Tibial nerve (tissue), 4 donors: ENCODE results near the gene DNASE1L1. TPM values are rescaled to one million over a fixed set of nuclear protein-coding genes. Genes with fewer than 3 reads are reported as not detected.

Experiments used
- DNase-seq, 2 donors: peaks; one replicate each; pipeline ENCODE4 v3.0.0-alpha.2; 2019; ENCODE audit warnings: low spot score in 2 of 2
- H3K27ac ChIP-seq, 4 donors: fragments of 200-600 bp; sonication (generic) in 3 of 4; one replicate each; pipeline ENCODE4 v1.5.1; 2017 to 2019; ENCODE audit warnings: mild to moderate bottlenecking in 1 of 4
- H3K27me3 ChIP-seq, 2 donors: fragments of 200-600 bp; sonication (generic) in 1 of 2; one replicate each; pipeline versions ENCODE4 v1.5.1 to v1.6.0; 2017 to 2019
- H3K36me3 ChIP-seq, 3 donors: fragments of 200-600 bp; sonication (generic); one replicate each; pipeline ENCODE4 v1.5.1; 2018 to 2019
- H3K4me1 ChIP-seq, 4 donors: fragments of 200-600 bp; sonication (generic) in 3 of 4; one replicate each; pipeline ENCODE4 v1.5.1; 2017 to 2019
- H3K4me3 ChIP-seq, 4 donors: fragments of 200-600 bp; sonication (generic) in 3 of 4; one replicate each; pipeline ENCODE4 v1.5.1; 2017 to 2019; ENCODE audit warnings: mild to moderate bottlenecking in 1 of 4, moderate library complexity in 1 of 4
- H3K9me3 ChIP-seq, 4 donors: fragments of 200-600 bp; sonication (generic) in 3 of 4; one replicate each; pipeline ENCODE4 v1.5.1; 2017 to 2019
- CTCF ChIP-seq, 5 experiments: fragments of 200-600 bp in 3 of 5; fragments of 450-650 bp in 2 of 5; sonication (generic) in 3 of 5; IDR thresholded peaks; one replicate each; pipeline ENCODE4 v1.5.1; 2016 to 2019; ENCODE audit warnings: antibody characterized with exemption in 5 of 5, mild to moderate bottlenecking in 3 of 5, moderate library complexity in 2 of 5
- EP300 ChIP-seq, 2 donors: sonication (generic); formaldehyde crosslinking; IDR thresholded peaks; one replicate each; pipeline ENCODE4 v1.6.1; 2017; ENCODE audit warnings: antibody characterized with exemption in 2 of 2, mild to moderate bottlenecking in 1 of 2
- POLR2A ChIP-seq, 2 donors: fragments of 450-650 bp; IDR thresholded peaks; one replicate each; pipeline ENCODE4 v1.6.1; 2017; ENCODE audit warnings: antibody characterized with exemption in 2 of 2, mild to moderate bottlenecking in 2 of 2, moderate library complexity in 2 of 2
- WGBS, 2 donors: methylation state at CpG; one replicate each; pipeline ENCODE4 v1.1.5; 2018; 5-methylcytosine and 5-hydroxymethylcytosine counted together
- total RNA-seq, 4 donors: library from RNA; depleted of rRNA; stranded (reverse); fragments of >200 nt; gene quantifications; one replicate each; pipeline ENCODE4 v1.1.0, GENCODE V29; 2016

Gene DNASE1L1
- total RNA-seq, 4 donors from 2014 or later, result 21.4 to 36.0 (median 28.6) TPM

- no peak for DNase-seq
- Histone ChIP-seq H3K9me3 (no peaks in the 10 kb centered on the region), H3K4me3 (no peak overlapping the region), H3K27ac (no peak overlapping the region), H3K36me3 (peaks cover 0 to 96% (median 12%) of the 10 kb centered on the region in 3 donors), H3K27me3 (no peaks in the 10 kb centered on the region), H3K4me1 (no peaks in the 10 kb centered on the region)
- 90% methylated on average over 27 of the region's 27 CpGs; no CpG with 5 or more reads in 1 of the 2 donors for WGBS, 2 donors
- TF ChIP-seq CTCF (IDR thresholded peaks at IDR 0.05) (no peak), POLR2A (IDR thresholded peaks at IDR 0.05) (no peak), EP300 (IDR thresholded peaks at IDR 0.05) (no peak)
Measured at GRCh38 chrX:154357205-154357604, 51.8 kb downstream of the DNASE1L1 start.

GRCh38 chrX:154356596-154356995, 52.5 kb downstream of the DNASE1L1 start:
- TF ChIP-seq CTCF (IDR thresholded peaks at IDR 0.05) (no peak), EP300 (IDR thresholded peaks at IDR 0.05) (no peak)
- H3K36me3 ChIP-seq, result peaks cover 0 to 96% (median 12%) of the 10 kb centered on the region in 3 donors
- no peaks in the 10 kb centered on the region for H3K27me3 ChIP-seq
- no peaks in the 10 kb centered on the region for H3K9me3 ChIP-seq
- no peaks in the 10 kb centered on the region for H3K4me1 ChIP-seq
- H3K27ac ChIP-seq, result no peak overlapping the region
- no peak overlapping the region for H3K4me3 ChIP-seq
- DNase-seq, result no peak
- WGBS, 2 donors, result 79% methylated on average over 7 of the region's 13 CpGs; no CpG with 5 or more reads in 1 of the 2 donors

GRCh38 chrX:154355776-154356140, 53.3 kb downstream of the DNASE1L1 start:
- Histone ChIP-seq H3K27ac (no peak overlapping the region), H3K9me3 (no peaks in the 10 kb centered on the region), H3K4me1 (no peaks in the 10 kb centered on the region), H3K36me3 (peaks cover 0 to 98% (median 12%) of the 10 kb centered on the region in 3 donors), H3K27me3 (no peaks in the 10 kb centered on the region), H3K4me3 (no peak overlapping the region)
- WGBS, 2 donors, result 43 to 72% methylated on average over 3 to 10 of the region's 12 CpGs
- DNase-seq, result no peak
- TF ChIP-seq POLR2A (IDR thresholded peaks at IDR 0.05) (no peak), CTCF (IDR thresholded peaks at IDR 0.05) (no peak), EP300 (IDR thresholded peaks at IDR 0.05) (no peak)

- Histone ChIP-seq H3K27ac (no peak overlapping the region), H3K27me3 (no peaks in the 10 kb centered on the region), H3K36me3 (peaks cover 0 to 100% (median 12%) of the 10 kb centered on the region in 3 donors), H3K9me3 (no peaks in the 10 kb centered on the region), H3K4me1 (no peaks in the 10 kb centered on the region), H3K4me3 (no peak overlapping the region)
- TF ChIP-seq POLR2A (IDR thresholded peaks at IDR 0.05) (no peak), EP300 (IDR thresholded peaks at IDR 0.05) (no peak)
- WGBS, 2 donors, result 78 to 89% methylated on average over 10 to 27 of the region's 30 CpGs
- no peak for DNase-seq
Measured at GRCh38 chrX:154355094-154355775, 53.8 kb downstream of the DNASE1L1 start.

- no peak for DNase-seq
- Histone ChIP-seq H3K9me3 (no peaks in the 10 kb centered on the region), H3K27me3 (no peaks in the 10 kb centered on the region), H3K36me3 (peaks cover 0 to 100% (median 8%) of the 10 kb centered on the region in 3 donors), H3K4me3 (no peak overlapping the region), H3K27ac (no peak overlapping the region), H3K4me1 (no peaks in the 10 kb centered on the region)
- 81% methylated on average over 7 of the region's 13 CpGs; no CpG with 5 or more reads in 1 of the 2 donors for WGBS, 2 donors
- TF ChIP-seq CTCF (IDR thresholded peaks at IDR 0.05) (no peak), EP300 (IDR thresholded peaks at IDR 0.05) (no peak), POLR2A (IDR thresholded peaks at IDR 0.05) (no peak)
Measured at GRCh38 chrX:154354516-154354915, 54.5 kb downstream of the DNASE1L1 start.
